Nephron progenitor cell (in vitro differentiated cells): Measurements from ENCODE around the gene BEX3.
"Not testable (repeated sequence)": the region's sequence is repeated elsewhere in the genome, so short reads cannot be mapped to it uniquely, and the experiment has no call there.

ENCODE experiments used
- DNase-seq: peaks from one replicate; pipeline ENCODE4 v3.0.0; 2021
- H3K27ac Mint-ChIP-seq: 2 replicates; pipeline ENCODE4 v1.8.0; 2021; ENCODE audit warnings: mild to moderate bottlenecking, moderate library complexity, mixed read lengths
- H3K27me3 Mint-ChIP-seq: 2 replicates; pipeline ENCODE4 v1.8.0; 2021; ENCODE audit warnings: mild to moderate bottlenecking, low read depth, mixed read lengths; ENCODE audit not compliant: poor library complexity
- H3K36me3 Mint-ChIP-seq: 2 replicates; pipeline ENCODE4 v1.8.0; 2021; ENCODE audit warnings: low read depth, mixed read lengths
- H3K4me1 Mint-ChIP-seq: 2 replicates; pipeline ENCODE4 v1.8.0; 2021; ENCODE audit warnings: mixed read lengths
- H3K4me3 Mint-ChIP-seq: 2 replicates; pipeline ENCODE4 v1.8.0; 2021; ENCODE audit warnings: mild to moderate bottlenecking, moderate library complexity, mixed read lengths
- H3K9me3 Mint-ChIP-seq: 2 replicates; pipeline ENCODE4 v1.8.0; 2021; ENCODE audit warnings: mild to moderate bottlenecking, moderate library complexity, mixed read lengths
- CTCF ChIP-seq: fragments of 200-600 bp; sonication (generic); IDR thresholded peaks from 2 replicates; pipeline ENCODE4 v1.5.0; 2021; ENCODE audit warnings: antibody characterized with exemption

The BEX3 gene

GRCh38 chrX:103344606-103345005 lies 31.7 kb upstream of the BEX3 start:
- TF ChIP-seq CTCF: no peak
- Mint-ChIP-seq H3K4me1 (peaks cover 19% of the 10 kb centered on the region), H3K4me3 (no peak overlapping the region), H3K9me3 (peaks cover 15% of the 10 kb centered on the region), H3K27ac (no peak overlapping the region), H3K27me3 (peaks cover 20% of the 10 kb centered on the region), H3K36me3 (no peaks in the 10 kb centered on the region)
- no peak for DNase-seq

GRCh38 chrX:103347682-103348397 lies 28.5 kb upstream of the BEX3 start:
- no peak for DNase-seq
- H3K4me3 Mint-ChIP-seq: peak overlapping the region; percentile 19

GRCh38 chrX:103356130-103356798 lies 20.1 kb upstream of the BEX3 start, which contains the start of gene TCEAL9:
Gene TCEAL9 (plus strand): TSS chrX:103356506. CDS start chrX:103357685, 1,179 bp downstream.
- peak; percentile 30 for DNase-seq
- Mint-ChIP-seq H3K4me1 (peaks cover 24% of the 10 kb centered on the region), H3K27ac (peak within 1 kb of the TSS; percentile 99)

More at GRCh38 chrX:103347682-103348397, 28.5 kb upstream of the BEX3 start:
- Mint-ChIP-seq H3K27ac (no peak overlapping the region), H3K4me1 (peaks cover 32% of the 10 kb centered on the region), H3K36me3 (no peaks in the 10 kb centered on the region), H3K9me3 (peaks cover 15% of the 10 kb centered on the region), H3K27me3 (peaks cover 25% of the 10 kb centered on the region)
- TF ChIP-seq CTCF: no peak

GRCh38 chrX:103356858-103357257 lies 19.5 kb upstream of the BEX3 start:
- Mint-ChIP-seq H3K27me3 (no peaks in the 10 kb centered on the region), H3K4me1 (peaks cover 24% of the 10 kb centered on the region), H3K9me3 (peaks cover 15% of the 10 kb centered on the region), H3K36me3 (peaks cover 17% of the 10 kb centered on the region), H3K27ac (peak overlapping the region; percentile 99), H3K4me3 (peak overlapping the region; percentile 97)
- DNase-seq: peak; percentile 19
- TF ChIP-seq CTCF: no peak

More at GRCh38 chrX:103356130-103356798, 20.1 kb upstream of the BEX3 start, which contains the start of gene TCEAL9:
- Mint-ChIP-seq H3K36me3 (peaks cover 17% of the 10 kb centered on the region), H3K4me3 (peak within 1 kb of the TSS; percentile 97), H3K27me3 (no peaks in the 10 kb centered on the region), H3K9me3 (peaks cover 15% of the 10 kb centered on the region)
- no peak for TF ChIP-seq CTCF

GRCh38 chrX:103357871-103358270 lies 18.5 kb upstream of the BEX3 start:
- no peak for DNase-seq
- Mint-ChIP-seq H3K27me3 (no peaks in the 10 kb centered on the region), H3K9me3 (peaks cover 15% of the 10 kb centered on the region), H3K27ac (no peak overlapping the region), H3K36me3 (peaks cover 17% of the 10 kb centered on the region), H3K4me3 (peak overlapping the region; percentile 97), H3K4me1 (peaks cover 24% of the 10 kb centered on the region)
- TF ChIP-seq CTCF: no peak

GRCh38 chrX:103359605-103360004 lies 16.7 kb upstream of the BEX3 start:
- not testable (repeated sequence) for H3K4me3 Mint-ChIP-seq, DNase-seq, H3K27me3 Mint-ChIP-seq, H3K27ac Mint-ChIP-seq
- peaks cover 21% of the 10 kb centered on the region for H3K9me3 Mint-ChIP-seq
- peaks cover 17% of the 10 kb centered on the region for H3K36me3 Mint-ChIP-seq
- H3K4me1 Mint-ChIP-seq: peaks cover 24% of the 10 kb centered on the region
